IPS-NIHi7 (cell line): ENCODE data around the gene CLCN1.

Source experiments
- DNase-seq: peaks from one replicate; pipeline ENCODE4 v3.0.0; 2012; ENCODE audit warnings: mixed read lengths; ENCODE audit errors: extremely low spot score

CLCN1 gene

DNA sequence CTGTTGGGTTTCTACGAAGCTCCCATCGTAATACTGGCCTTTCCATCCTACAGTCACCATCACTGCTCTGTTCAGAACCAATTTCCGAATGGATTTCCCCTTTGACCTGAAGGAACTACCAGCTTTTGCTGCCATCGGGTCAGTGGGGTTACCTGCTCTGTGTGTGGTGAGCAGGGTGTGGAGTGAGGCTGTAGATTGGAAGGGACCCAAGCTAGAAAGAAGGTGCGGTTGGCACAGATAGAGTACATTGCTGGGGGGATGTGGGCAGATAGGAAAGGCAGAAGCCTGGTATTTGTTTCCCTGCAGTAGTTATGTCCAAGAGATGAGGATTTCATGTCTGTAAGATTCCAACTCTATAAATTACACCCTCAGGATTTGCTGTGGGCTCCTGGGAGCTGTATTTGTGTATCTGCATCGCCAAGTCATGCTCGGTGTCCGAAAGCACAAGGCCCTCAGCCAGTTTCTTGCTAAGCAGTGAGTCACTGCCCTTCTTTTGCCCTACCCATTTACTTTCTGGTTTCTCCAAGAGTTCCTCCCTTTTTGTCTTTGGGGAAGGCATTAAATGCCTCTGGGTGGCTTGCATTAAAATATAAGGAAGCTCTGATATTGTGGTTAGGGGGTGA is 15.4 kb downstream of the CLCN1 start:
- DNase-seq: no peak

DNA sequence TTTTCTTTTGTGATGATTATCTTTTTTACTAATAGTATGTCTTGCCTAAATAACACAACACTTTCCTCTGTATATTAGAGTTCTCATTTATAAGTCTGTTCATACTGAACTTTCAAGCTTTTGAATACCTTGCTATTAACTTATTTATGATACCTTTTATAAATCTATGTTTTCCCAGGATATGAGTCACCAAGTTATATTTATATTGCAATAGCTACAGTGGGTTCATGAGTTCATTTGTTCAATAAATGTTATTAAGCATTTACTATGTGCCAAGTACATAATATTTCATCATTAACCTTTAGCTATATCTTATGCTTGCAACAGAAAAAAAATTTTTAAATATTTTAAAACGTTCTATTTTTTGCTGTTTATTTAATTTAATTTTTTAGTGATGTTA is 18.3 kb downstream of the CLCN1 start:
- DNase-seq: no peak

GRCh38 chr7:143337216-143337615 is 21.3 kb downstream of the CLCN1 start:
- DNase-seq: no peak

- no peak for DNase-seq
These were observed 25.9 kb downstream of the CLCN1 start for GRCh38 chr7:143341842-143342241.

GRCh38 chr7:143343596-143343995 is 27.7 kb downstream of the CLCN1 start:
- DNase-seq: no peak

DNA sequence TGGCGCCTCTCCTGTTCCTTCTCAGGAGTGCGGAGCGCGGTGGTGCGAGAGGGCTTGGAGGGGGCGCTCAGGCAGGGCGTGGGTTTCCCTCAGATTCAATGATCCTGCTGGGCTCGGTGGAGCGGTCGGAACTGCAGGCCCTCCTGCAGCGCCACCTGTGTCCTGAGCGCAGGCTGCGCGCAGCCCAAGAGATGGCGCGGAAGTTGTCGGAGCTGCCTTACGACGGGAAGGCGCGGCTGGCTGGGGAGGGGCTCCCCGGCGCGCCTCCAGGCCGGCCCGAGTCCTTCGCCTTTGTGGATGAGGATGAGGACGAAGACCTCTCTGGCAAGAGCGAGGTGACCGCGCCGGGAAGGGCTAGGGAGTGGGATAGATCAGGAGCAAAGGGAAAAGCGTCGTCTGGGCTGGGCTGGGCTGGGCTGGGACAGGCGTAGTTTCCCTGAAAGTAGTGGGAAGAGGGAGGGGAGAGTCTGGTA is 29.6 kb downstream of the CLCN1 start:
- DNase-seq: peak; percentile 90

- DNase-seq: peak; percentile 35
These were observed 30.1 kb downstream of the CLCN1 start for GRCh38 chr7:143346018-143346417.

DNA sequence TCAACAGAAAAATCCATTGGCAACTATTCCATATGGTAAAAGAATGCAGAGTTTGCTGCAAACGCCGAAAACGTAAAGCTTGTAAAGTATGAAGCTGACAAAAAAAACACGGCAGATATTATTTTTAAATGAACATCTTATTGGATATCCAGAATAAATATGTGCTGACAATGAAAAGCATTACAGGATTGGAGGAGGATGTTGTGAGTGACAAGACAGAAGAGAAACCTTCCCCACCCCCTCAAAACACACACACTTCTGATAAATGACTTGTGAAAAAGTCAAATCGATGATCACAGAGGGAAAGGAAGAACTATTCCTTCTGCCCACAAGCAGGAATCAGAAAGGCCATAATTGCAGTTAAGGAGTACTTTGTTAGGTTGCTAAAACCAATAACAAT is 32.0 kb downstream of the CLCN1 start:
- no peak for DNase-seq

DNA sequence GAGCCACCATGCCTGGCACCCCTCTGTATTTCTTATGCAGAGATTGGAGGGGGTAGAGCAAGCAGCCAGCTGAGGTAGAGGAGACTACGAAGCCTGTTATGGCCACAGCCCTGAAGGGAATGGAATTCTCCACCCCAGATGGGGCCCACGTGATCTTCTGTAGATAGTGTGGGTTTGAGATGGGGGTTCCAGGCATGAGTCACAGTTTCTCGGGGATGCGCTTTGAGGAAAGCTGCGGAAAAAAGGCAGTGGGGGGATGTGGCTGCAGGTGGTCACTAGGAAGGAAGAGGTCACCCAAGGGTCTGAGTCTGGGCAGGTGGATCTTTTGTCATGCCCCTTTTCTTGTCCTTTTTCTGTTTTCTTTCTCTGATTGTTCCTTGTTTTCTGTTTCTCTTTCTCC is 35.1 kb downstream of the CLCN1 start:
- DNase-seq: no peak

DNA sequence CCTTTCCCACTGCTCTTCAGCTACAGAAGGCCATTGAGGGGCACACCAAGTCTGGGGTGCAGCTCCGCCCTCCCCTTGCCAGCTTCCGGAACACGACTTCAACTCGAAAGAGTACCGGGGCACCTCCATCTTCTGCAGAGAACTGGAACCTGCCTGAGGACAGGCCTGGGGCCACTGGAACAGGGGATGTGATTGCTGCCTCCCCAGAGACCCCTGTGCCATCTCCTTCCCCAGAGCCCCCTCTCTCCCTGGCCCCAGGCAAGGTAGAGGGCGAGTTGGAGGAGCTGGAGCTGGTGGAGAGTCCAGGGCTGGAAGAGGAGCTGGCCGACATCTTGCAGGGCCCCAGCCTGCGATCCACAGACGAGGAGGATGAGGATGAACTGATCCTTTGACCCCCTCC is 35.7 kb downstream of the CLCN1 start:
- DNase-seq: no peak

DNA sequence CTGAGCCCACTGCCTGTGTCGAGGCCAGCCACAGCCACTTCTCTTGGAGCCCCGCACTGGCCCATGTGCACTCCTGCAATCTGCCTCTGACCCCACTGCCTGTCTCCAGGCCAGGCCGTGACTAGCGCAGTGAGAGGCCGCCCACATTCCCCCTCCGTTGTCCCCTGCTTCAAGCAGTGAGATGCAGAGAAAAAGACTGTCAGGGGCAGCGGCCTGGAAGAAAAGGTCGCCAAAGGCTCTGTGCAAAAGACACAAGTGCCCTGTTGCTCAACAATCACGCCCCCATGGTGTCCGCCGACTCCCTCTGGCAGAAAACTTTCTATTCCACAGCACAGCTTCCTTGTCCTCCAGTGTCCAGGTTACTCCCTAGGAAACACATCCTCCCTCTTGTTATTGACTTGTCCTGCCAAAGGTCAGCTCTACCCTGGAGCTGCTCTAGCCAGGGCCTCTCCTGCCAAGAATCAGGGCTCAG is 36.7 kb downstream of the CLCN1 start:
- DNase-seq: no peak

DNA sequence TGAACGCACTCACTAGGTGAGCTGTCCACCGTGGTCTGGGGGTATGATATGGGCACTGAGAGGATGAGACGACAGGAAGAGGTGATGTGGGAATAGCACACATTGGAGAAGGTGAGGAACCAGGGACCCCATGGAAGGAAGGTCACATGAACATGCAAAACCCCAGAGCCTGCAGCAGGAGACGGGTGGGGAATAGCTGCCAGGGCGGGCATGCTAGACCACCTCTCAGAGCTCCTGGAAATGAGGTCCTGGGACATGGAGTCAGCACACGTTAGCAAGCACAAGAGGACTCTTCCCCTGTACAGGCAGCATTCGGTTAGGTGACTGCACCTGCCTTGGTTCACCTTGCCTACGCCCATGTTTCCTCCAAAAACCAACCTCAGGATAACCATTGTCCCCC is 38.5 kb downstream of the CLCN1 start:
- DNase-seq: no peak

DNA sequence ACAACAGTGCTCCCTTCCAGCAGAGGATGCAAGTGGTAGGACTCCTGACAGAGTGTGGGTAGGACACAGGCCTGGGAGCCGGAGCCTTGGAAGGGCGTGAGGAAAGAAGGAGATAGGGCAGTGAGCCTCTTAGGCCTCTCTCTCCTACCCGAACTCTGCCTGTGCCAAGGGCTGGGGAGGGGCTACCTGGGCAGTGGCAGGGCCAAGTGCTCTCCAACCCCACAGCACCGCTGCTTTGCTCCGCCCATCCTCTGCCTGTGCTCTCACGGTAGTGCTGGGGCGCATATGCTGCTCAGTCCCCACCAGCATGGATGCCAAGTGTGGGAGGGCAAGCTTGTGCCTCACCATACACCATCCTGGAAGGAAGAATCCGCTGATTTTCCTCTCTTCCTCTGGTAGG is 39.1 kb downstream of the CLCN1 start:
- no peak for DNase-seq

GRCh38 chr7:143355450-143356385 is 39.8 kb downstream of the CLCN1 start:
- DNase-seq: peak; percentile 41

GRCh38 chr7:143356414-143357050 is 40.6 kb downstream of the CLCN1 start:
- DNase-seq: no peak

GRCh38 chr7:143358626-143359025 is 42.7 kb downstream of the CLCN1 start:
- DNase-seq: no peak

- no peak for DNase-seq
These were observed 44.0 kb downstream of the CLCN1 start for GRCh38 chr7:143359771-143360353.

GRCh38 chr7:143360788-143361551 is 45.1 kb downstream of the CLCN1 start:
- peak; percentile 76 for DNase-seq

DNA sequence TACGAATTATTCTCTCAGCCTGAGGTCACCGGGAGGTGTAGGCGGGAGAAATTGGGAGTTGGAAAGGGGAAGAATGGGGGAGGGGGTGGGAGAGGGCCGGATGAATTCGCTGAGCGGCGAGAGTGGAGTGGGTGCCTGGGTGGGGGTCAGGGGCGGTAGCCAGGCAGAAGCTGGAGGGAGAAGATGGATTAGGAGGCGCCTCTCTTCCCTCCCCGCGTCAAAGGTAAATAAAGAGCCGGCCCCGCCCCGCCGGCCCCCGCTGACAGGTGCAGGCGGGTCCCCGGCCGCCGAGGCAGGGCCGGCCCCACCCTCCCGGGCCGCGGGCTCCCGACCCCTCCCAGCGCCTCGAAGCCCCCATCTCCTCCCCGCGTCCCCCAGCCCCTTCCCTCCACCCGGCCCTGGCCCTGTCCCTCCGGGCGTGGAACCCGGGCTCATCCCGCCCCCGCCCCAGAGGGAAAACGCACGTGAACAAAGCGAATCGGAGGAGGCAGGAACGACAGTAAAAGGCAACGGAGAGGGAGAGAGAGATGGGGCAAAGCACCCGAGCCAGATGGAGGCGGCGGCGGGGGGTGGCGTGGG is 45.7 kb downstream of the CLCN1 start:
- peak; percentile 49 for DNase-seq

DNA sequence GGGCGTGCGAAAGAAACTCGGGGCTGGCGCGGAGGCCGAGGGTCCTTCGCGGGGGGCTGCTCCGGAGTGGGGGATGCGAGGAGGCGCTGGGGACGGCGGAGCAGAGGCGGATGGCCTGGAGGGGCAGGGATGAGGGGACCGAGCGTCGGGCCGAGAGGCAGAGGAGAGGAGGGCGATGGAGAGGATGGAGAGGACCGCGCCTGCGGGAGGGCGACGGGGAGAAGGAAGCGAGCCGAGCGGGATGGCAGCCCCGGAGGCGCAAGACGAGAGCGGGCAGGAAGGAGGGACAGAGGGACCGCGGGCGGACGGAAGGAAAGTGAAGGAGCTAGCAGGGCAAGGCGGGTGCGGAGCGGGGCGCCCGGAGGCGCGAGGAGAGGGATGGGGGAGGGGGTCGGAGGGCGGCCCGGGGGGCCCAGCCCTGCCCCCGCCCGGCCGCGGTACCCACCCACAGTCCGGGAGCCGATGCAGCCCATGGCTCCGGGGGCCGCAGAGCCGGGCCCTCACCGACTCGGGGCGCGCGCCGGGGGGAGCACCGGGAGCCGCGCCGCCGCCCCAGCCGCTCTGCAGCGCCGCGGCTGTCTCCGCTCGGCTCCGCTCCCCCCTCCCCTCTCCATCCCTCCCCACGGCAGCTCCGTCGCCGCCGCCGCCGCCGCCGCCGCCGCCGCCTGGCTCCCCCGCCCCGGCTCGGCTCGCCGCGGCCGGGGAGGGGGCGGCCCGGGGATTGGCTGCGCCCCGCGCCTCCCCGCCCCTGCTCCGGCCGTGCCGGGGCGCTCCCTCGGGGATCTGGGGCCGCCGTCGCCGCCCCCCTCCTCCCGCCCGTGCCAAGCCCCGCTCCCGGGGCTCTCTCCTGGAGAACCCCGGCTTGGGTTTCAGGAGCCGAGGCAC is 46.5 kb downstream of the CLCN1 start, which contains the start of gene FAM131B:
Gene FAM131B, minus strand, starts transcription at position 583 of the 885 bp plus-strand sequence. Its CDS starts 110 bp downstream, at position 473.
- DNase-seq: peak; percentile 79
